Caki2 (cell line): Measurements from ENCODE around the gene C5AR2. TPM values are rescaled to one million over a fixed set of nuclear protein-coding genes. Genes with fewer than 3 reads are reported as not detected.
"Not testable (repeated sequence)": the region's sequence is repeated elsewhere in the genome, so short reads cannot be mapped to it uniquely, and the experiment has no call there.

ENCODE experiments used
- DNase-seq: peaks from one replicate; pipeline ENCODE4 v3.0.0-alpha.2; 2015; ENCODE audit warnings: low read depth
- in situ Hi-C: cut with HindIII; loops from 2 replicates; pipeline ENCODE4 v1.10.0; 2016; ENCODE audit warnings: low sequenced_read_pairs, low pct_unique_long_range_greater_than_20kb, mixed read lengths
- total RNA-seq: library from RNA; depleted of rRNA; stranded (reverse); fragments of >200 nt; shearing (Covaris generic); gene quantifications from 2 replicates; pipeline ENCODE4 v1.2.3, GENCODE V29; 2014; ENCODE audit warnings: low replicate concordance

Gene C5AR2
- total RNA-seq, 1 experiment from 2014 or later, result not detected

DNA sequence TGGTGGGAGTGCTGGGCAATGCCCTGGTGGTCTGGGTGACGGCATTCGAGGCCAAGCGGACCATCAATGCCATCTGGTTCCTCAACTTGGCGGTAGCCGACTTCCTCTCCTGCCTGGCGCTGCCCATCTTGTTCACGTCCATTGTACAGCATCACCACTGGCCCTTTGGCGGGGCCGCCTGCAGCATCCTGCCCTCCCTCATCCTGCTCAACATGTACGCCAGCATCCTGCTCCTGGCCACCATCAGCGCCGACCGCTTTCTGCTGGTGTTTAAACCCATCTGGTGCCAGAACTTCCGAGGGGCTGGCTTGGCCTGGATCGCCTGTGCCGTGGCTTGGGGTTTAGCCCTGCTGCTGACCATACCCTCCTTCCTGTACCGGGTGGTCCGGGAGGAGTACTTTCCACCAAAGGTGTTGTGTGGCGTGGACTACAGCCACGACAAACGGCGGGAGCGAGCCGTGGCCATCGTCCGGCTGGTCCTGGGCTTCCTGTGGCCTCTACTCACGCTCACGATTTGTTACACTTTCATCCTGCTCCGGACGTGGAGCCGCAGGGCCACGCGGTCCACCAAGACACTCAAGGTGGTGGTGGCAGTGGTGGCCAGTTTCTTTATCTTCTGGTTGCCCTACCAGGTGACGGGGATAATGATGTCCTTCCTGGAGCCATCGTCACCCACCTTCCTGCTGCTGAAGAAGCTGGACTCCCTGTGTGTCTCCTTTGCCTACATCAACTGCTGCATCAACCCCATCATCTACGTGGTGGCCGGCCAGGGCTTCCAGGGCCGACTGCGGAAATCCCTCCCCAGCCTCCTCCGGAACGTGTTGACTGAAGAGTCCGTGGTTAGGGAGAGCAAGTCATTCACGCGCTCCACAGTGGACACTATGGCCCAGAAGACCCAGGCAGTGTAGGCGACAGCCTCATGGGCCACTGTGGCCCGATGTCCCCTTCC is 11.8 kb upstream of the C5AR2 start:
- in situ Hi-C loops, result no loop called here
- DNase-seq, result no peak

DNA sequence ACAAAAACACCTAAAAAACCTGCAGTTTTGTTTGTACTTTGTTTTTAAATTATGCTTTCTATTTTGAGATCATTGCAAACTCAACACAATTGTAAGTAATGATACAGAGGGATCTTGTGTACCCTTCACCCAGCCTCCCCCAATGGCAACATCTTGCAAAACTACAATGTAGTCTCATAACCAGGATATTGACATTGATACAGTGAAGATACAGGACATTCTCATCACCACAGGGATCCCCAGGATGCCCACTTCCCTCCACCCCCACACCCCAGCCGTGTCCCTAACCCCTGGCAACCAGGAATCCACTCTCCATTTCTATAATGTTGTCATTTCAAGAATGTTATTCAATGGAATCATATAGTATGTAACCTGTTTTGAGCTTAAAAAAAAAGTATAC is 10.3 kb upstream of the C5AR2 start:
- no peak for DNase-seq
- in situ Hi-C loops, result no loop called here

DNA sequence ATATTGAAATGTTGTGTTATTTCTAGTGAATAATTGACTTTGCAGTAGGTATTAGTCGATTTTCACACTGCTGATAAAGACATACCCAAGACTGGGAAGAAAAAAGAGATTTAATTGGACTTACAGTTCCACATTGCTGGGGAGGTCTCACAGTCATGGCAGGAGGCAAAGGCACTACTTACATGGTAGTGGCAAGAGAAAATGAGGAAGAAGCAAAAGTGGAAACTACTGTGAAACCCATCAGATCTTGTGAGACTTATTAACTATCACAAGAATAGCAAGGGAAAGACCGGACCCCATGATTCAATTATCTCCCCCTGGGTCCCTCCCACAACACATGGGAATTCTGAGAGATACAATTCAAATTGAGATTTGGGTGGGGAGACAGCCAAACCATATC is 9.9 kb upstream of the C5AR2 start:
- DNase-seq, result no peak
- in situ Hi-C loops, result no loop called here

DNA sequence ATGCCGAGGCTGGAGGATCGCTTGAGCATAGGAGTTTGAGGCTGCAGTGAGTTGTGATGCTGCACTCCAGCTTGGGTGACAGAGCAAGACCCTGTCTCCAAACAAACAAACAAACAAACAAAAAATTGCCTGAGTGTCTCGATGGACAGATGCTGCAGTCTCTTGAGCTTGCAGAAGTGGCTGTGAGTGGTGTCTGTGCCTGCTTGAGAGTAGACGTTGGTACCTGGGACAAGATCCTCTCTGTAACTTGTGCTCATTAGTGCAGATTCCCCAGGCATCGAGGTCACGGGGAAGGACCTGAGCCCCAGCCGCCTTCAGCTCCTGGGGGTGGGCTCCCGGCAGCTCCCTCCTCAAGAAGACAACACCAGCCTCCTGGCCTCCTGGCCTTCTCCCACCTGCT is 8.6 kb upstream of the C5AR2 start:
- DNase-seq, result no peak
- in situ Hi-C loops, result no loop called here

DNA sequence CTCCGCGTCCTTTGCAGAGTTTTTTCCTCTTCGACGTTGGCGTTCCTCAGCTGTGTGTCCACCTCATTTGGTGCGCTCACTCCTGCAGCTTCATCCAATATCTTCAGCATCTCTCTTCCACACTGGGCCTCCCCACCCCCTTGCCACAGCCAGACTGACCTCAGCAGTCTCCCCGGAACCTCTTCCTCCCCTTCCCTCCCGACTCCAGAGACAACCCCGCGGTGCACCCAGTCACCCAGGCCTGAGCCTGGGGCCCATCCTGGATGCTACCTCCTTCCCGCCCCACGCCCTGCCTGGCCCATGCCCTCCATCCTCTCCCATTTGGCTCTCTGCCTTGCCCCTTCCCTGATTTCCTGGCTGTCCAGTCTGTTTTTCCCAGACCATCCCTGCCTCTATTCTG is 8.1 kb upstream of the C5AR2 start:
- in situ Hi-C loops, result no loop called here

DNA sequence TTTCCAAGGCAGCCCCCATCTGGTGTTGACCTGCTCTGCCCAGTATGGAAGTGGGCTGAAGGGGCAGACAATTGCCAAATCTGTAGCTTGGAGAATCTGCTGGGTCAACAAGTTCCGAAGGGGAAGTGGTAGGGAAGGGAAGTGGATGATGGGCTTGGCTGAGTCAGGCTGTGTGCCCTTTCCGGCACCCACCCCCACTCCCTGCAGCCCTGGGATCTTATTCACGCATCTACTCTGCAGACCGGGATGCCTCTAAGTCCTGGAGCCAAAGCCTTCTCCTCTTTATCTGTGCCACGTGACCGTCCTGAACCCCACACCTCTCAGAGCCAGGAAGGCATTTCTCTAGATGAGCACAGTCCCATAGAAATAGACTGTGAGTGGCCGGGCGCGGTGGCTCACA is 7.5 kb upstream of the C5AR2 start:
- no peak for DNase-seq
- in situ Hi-C loops, result no loop called here

More for the DNA sequence above, 8.1 kb upstream of the C5AR2 start:
- DNase-seq, result no peak

DNA sequence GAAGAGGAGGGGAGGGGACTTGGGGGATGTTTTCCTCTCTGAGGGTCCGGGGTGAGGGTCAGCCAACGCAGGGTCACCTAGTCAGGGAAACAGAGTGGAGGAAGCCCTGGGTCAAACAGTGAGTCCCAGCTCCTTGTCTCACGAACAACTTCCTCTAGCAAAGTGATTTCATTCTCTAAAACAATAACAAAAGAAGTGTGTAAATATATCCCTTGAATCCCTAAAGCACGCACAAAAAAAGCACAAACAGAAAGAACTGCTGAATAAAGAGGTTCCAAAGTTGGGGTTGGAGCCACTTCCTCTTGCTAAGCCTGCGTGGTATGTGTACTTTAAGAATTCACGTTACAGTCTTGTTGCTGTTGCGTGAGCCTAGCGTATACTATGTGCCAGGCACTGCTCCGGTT is 1.5 kb upstream of the C5AR2 start:
- DNase-seq, result no peak
- in situ Hi-C loops, result no loop called here

DNA sequence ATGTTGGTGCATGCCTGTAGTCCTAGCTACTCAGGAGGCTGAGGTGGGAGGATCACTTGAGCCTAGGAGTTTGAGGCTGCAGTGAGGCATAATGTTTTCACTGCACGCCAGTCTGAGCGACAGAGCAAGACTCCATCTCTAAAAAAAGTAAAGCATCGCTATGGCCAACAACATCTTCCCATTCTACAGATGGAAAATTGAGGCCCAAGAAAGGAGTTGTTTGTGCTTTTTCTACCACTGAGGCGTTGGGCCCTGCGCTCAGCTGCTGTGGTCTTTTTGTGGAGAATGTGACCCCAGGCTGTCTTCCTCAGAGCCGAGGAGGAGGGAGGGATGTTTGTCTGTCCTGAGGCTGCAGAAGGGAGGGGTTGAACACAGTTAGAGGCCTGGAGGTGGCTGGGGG is 485 bp upstream of the C5AR2 start:
- DNase-seq, result no peak
- in situ Hi-C loops, result no loop called here

DNA sequence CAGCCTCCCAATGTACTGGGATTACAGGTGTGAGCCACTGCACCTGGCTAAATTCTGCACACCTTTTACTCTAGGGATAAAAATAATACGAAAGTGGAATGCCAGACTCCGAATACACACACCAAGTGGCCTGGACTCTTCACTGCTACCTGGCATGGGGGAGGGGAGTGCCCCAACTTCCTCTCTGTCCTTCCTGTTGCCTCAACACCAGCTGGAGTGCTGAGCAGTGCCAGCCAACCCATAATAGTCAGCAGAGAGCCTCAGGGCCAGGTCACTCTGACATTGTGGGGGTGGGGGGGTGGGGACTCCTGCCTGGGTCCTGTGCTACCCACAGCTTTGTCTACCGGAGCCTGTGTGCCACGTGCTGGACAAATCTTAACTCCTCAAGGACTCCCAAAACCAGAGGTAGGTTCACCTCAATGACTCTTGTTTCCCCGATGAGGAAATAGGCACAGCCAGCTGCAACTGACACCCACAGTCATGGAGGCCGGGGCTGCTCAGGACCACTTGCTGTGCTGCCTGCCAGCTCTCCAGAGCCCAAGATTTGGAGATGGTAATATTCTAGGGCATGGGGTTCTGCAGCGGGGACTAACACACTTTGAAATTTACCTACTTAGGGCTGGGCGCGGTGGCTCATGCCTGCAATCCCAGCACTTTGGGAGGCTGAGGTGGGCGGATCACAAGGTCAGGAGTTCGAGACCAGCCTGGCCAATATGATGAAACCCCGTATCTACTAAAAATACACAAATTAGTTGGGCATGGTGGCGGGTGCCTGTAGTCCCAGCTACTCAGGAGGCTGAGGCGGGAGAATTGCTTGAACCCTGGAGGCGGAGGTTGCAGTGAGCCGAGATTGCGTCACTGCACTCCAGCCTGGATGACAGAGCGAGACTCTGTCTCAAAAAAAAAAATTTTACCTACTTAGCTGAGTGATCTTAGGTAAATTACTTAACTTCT is 5.1 kb downstream of the C5AR2 start:
- DNase-seq, in situ Hi-C loops: not testable (repeated sequence)

DNA sequence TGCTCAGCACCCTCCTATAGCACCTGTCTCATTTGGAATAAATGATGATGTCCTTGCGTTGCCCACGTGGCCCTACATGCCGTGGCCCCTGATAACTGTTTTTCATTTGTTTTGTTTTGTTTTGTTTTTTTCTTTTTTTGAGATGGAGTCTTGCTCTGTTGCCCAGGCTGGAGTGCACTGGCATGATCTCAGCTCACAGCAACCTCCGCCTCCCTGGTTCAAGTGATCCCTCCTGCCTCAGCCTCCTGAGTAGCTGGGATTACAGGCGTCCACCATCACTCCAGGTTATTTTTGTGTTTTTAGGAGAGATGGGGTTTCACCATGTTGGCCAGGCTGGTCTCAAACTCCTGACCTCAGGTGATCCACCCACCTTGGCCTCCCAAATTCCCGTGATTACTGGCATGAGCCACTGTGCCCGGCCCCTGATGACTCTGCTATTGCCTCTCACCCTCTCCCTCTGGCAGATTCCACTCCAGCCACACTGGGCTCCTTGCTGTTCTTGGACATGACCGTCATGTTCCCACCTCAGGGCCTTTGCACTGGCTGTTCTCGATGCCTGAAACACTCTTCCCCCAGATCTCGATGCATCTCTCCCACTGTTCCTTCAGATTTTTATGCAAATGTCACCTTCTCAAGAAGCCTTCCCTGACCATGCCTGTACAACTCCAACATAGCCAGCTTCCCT is 7.4 kb downstream of the C5AR2 start:
- no peak for DNase-seq
- in situ Hi-C loops, result no loop called here

DNA sequence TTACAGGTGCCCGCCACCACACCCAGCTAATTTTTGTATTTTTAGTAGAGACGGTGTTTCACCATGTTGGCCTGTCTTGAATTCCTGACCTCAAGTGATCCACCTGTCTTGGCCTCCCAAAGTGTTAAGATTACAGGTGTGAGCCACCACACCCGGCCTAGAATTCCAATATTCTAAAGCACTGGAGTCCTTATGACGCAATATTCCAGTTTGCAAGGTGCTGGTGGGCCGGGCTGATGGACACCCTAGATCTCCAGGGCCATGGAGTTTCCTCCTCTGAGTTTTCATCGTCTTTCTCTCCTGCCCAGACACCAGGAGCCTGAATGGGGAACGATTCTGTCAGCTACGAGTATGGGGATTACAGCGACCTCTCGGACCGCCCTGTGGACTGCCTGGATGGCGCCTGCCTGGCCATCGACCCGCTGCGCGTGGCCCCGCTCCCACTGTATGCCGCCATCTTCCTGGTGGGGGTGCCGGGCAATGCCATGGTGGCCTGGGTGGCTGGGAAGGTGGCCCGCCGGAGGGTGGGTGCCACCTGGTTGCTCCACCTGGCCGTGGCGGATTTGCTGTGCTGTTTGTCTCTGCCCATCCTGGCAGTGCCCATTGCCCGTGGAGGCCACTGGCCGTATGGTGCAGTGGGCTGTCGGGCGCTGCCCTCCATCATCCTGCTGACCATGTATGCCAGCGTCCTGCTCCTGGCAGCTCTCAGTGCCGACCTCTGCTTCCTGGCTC is 8.7 kb downstream of the C5AR2 start:
- no peak for DNase-seq
- in situ Hi-C loops, result no loop called here

DNA sequence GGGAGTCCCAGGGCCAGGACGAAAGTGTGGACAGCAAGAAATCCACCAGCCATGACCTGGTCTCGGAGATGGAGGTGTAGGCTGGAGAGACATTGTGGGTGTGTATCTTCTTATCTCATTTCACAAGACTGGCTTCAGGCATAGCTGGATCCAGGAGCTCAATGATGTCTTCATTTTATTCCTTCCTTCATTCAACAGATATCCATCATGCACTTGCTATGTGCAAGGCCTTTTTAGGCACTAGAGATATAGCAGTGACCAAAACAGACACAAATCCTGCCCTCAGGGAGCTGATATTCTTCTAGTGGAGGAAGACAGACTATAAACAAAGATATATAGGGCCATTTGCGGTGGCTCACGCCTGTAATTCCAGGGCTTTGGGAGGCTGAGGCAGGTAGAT is 9.8 kb downstream of the C5AR2 start:
- in situ Hi-C loops, result no loop called here
- no peak for DNase-seq

DNA sequence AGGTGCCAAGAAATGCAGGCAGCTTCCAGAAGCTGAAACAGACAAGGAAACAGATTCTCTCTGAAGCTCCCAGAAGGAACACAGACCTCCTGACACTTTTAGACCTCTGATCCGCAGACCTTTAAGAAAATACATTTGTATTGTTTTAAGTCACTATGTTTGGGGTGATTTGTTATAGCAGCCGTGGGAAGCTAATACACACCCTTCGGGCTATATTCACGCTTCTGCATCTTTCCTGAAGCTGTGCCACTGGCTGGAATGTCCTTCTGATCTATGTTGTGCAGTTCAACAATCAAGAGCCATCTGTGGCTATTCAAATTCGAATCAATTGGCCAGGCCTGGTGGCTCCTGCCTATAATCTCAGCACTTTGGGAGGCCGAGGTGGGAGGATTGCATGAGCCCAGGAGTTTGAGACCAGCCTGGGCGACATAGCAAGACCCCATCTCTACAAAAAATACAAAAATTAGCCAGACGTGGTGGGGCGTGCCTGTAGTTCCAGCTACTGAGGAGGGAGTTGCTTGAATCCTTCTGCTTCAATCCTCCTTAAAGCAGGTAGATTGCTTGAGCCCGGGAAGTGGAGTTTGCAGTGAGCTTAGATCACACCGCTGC is 11.3 kb downstream of the C5AR2 start:
- no peak for DNase-seq
- in situ Hi-C loops, result no loop called here

DNA sequence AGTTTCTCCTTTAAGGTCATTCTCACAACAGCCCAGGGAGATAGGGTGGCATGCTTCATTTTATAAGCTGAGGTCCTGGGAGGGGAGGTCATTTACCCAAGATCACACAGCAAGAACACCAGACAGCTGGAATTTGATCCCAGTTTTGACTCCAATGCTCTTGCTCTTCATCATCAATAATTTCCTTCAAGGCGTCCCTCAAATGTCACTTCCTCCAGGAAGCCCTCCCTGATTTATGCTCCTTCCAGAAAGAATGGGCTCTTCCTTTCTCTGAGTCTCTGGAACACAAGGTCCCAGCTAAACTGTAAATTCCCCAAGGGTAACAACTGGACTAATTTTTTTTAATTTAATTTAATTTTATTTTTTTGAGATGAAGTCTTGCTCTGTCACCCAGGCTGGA is 12.4 kb downstream of the C5AR2 start:
- DNase-seq, result no peak
- in situ Hi-C loops, result no loop called here

DNA sequence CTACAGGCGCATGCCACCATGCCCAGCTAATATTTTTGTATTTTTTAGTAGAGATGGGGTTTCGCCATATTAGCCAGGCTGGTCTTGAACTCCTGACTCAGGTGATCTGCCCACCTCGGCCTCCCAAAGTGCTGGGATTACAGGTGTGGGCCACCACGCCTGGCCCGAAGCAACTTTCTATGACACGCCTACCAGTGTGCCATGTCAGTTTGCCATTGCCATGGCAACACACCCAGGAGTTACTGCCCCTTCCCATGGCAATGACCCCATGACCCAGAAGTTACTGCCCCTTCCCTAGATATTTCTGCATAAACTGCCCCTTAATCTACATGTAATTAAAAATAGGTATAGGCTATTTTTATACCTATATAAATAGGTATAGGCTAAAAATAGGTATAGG is 14.0 kb downstream of the C5AR2 start:
- DNase-seq, in situ Hi-C loops: not testable (repeated sequence)

DNA sequence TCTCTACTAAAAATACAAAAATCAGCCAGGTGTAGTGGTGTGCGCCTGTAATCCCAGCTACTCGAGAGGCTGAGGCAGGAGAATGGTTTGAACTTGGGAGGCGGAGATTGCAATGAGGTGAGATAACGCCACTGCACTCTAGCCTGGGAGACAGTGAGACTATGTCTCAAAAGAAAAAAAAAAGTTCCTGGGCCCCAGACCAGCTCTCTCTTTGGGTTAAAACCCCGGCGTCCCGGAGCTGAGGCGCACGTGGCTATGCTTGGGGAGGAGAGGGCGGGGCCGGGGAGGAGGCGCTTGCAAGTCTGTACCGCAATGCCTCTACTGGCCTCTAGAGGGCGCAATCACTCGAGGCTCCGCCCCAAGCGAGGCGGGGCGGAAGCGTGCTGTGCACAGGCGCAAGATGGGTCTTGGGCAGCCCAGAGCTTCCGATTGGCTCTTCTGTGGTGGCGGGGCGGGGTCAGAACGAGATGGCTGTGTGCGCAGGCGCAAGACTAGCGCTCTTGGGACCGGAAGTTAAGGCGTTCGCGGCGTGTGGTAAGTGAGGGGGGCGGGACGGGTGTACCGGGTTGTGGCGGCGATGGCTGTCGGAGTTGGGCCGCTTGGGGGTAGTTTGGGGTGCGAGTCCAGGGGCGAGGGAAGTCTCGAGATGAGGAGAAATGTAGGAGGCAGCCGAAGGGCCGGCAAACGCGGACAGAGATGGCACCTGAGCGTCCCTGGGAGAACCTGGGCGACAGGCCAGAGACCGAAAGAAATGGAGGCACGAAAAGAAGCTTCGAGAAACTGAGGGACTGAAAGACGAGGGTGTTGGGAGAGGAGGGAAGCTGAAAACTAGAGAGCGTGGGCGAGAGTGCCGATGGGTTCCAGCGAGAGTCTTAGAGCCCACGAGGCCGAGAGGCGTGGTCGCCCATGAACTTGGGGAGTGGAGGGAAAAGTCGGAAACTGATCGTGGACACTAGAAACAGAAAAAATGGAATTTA is 17.1 kb downstream of the C5AR2 start, which contains the start of gene DHX34:
Gene DHX34, plus strand, starts transcription at position 497 of the 977 bp plus-strand sequence. CDS start 3,716 bp downstream, outside the sequence.
- in situ Hi-C loops, result no loop called here
- peak; percentile 97 for DNase-seq
